ENCODE results near the gene RGS12. TPM values are rescaled to one million over a fixed set of nuclear protein-coding genes. Genes with fewer than 3 reads are reported as not detected.

Gene RGS12
- total RNA-seq, 1 experiment from 2014 or later, result 36.0 TPM

GRCh38 chr4:3244747-3245146, 48.1 kb upstream of the RGS12 start:
- no TSS peak for BruUV-seq (replicated peaks)
- intact Hi-C loops (cut with micrococcal nuclease), result no loop called here

GRCh38 chr4:3245676-3246075, 47.1 kb upstream of the RGS12 start:
- no peak overlapping the region for H3K4me3 Mint-ChIP-seq (ENCODE audit: unreplicated experiment)
- ChIA-PET POLR2A (interaction anchor here (0.8 kb wide), 1 partner anchor 11 kb away, joined by 5 read pairs; no protein-coding TSS in a partner anchor), CTCF (no interaction called here)
- no TSS peak for BruUV-seq (replicated peaks)
- H3K9me3 Mint-ChIP-seq (ENCODE audit: unreplicated experiment), result no peaks in the 10 kb centered on the region
- no peak overlapping the region for H3K27ac Mint-ChIP-seq (ENCODE audit: low read depth, unreplicated experiment)
- H3K36me3 Mint-ChIP-seq (ENCODE audit: insufficient read depth, unreplicated experiment), result peaks cover 20% of the 10 kb centered on the region
- TF ChIP-seq CTCF (IDR thresholded peaks at IDR 0.05; ENCODE audit: unreplicated experiment), result no peak
- H3K27me3 Mint-ChIP-seq (ENCODE audit: insufficient read depth, unreplicated experiment), result no peaks in the 10 kb centered on the region
- no peak for DNase-seq (ENCODE audit: unreplicated experiment)
- intact Hi-C loops (cut with micrococcal nuclease), result no loop called here
- no peaks in the 10 kb centered on the region for H3K4me1 Mint-ChIP-seq (ENCODE audit: insufficient read depth, unreplicated experiment)

More at GRCh38 chr4:3244747-3245146, 48.1 kb upstream of the RGS12 start:
- H3K4me3 Mint-ChIP-seq (ENCODE audit: unreplicated experiment), result no peak overlapping the region
- no peak overlapping the region for H3K27ac Mint-ChIP-seq (ENCODE audit: low read depth, unreplicated experiment)
- peaks cover 20% of the 10 kb centered on the region for H3K36me3 Mint-ChIP-seq (ENCODE audit: insufficient read depth, unreplicated experiment)
- no peak for DNase-seq (ENCODE audit: unreplicated experiment)
- no peaks in the 10 kb centered on the region for H3K27me3 Mint-ChIP-seq (ENCODE audit: insufficient read depth, unreplicated experiment)
- H3K4me1 Mint-ChIP-seq (ENCODE audit: insufficient read depth, unreplicated experiment), result no peaks in the 10 kb centered on the region
- POLR2A ChIA-PET, result no interaction called here
- TF ChIP-seq CTCF (IDR thresholded peaks at IDR 0.05; ENCODE audit: unreplicated experiment), result no peak
- no peaks in the 10 kb centered on the region for H3K9me3 Mint-ChIP-seq (ENCODE audit: unreplicated experiment)
- CTCF ChIA-PET, result no interaction called here

GRCh38 chr4:3246458-3247398, 46.1 kb upstream of the RGS12 start:
- ChIA-PET CTCF (no interaction called here), POLR2A (interaction anchor here (0.8 kb wide), 1 partner anchor 10 kb away, joined by 5 read pairs; no protein-coding TSS in a partner anchor)
- Mint-ChIP-seq H3K27me3 (ENCODE audit: insufficient read depth, unreplicated experiment) (no peaks in the 10 kb centered on the region), H3K4me3 (ENCODE audit: unreplicated experiment) (no peak overlapping the region), H3K9me3 (ENCODE audit: unreplicated experiment) (no peaks in the 10 kb centered on the region), H3K27ac (ENCODE audit: low read depth, unreplicated experiment) (no peak overlapping the region), H3K4me1 (ENCODE audit: insufficient read depth, unreplicated experiment) (no peaks in the 10 kb centered on the region), H3K36me3 (ENCODE audit: insufficient read depth, unreplicated experiment) (peaks cover 14% of the 10 kb centered on the region)
- intact Hi-C loops (cut with micrococcal nuclease), result no loop called here
- BruUV-seq (replicated peaks), result no TSS peak
- TF ChIP-seq CTCF (IDR thresholded peaks at IDR 0.05; ENCODE audit: unreplicated experiment), result no peak
- DNase-seq (ENCODE audit: unreplicated experiment), result no peak

- peaks cover 6% of the 10 kb centered on the region for H3K36me3 Mint-ChIP-seq (ENCODE audit: insufficient read depth, unreplicated experiment)
- ChIA-PET CTCF (interaction anchor here (0.6 kb wide), 1 partner anchor 157 kb away, joined by 3 read pairs; no protein-coding TSS in a partner anchor), POLR2A (no interaction called here)
- intact Hi-C loops (cut with micrococcal nuclease), result no loop called here
- H3K9me3 Mint-ChIP-seq (ENCODE audit: unreplicated experiment), result no peaks in the 10 kb centered on the region
- no peak overlapping the region for H3K4me3 Mint-ChIP-seq (ENCODE audit: unreplicated experiment)
- H3K27ac Mint-ChIP-seq (ENCODE audit: low read depth, unreplicated experiment), result no peak overlapping the region
- H3K4me1 Mint-ChIP-seq (ENCODE audit: insufficient read depth, unreplicated experiment), result no peaks in the 10 kb centered on the region
- no peak for TF ChIP-seq CTCF (IDR thresholded peaks at IDR 0.05; ENCODE audit: unreplicated experiment)
- no peaks in the 10 kb centered on the region for H3K27me3 Mint-ChIP-seq (ENCODE audit: insufficient read depth, unreplicated experiment)
- BruUV-seq (replicated peaks), result no TSS peak
- DNase-seq (ENCODE audit: unreplicated experiment), result no peak
Observed at GRCh38 chr4:3247399-3248177, 45.2 kb upstream of the RGS12 start.

Data from MCF 10A (cell line).